B cell (primary cell): ENCODE results near the gene HECTD2. TPM values are rescaled to one million over a fixed set of nuclear protein-coding genes. Genes with fewer than 3 reads are reported as not detected.

Source experiments
- ATAC-seq: fragments of 200-7000 bp; cut with Tn5 transposase; one replicate; pipeline ENCODE4 v1.10.0; 2021; ENCODE audit warnings: low read depth, mild to moderate bottlenecking, moderate number of reproducible peaks, moderate library complexity
- CTCF ChIA-PET: fragments of 350-600 bp; sonication (Branson Sonifier 250); formaldehyde crosslinking; loops from one replicate; lab custom pipeline; 2021; ENCODE audit warnings: antibody characterized with exemption, inconsistent platforms; lab: Charles Lee
- POLR2A ChIA-PET: fragments of 350-600 bp; sonication (Branson Sonifier 250); formaldehyde crosslinking; loops from one replicate; lab custom pipeline; 2021; ENCODE audit warnings: antibody characterized with exemption; lab: Charles Lee
- DNase-seq: peaks from one replicate; pipeline ENCODE4 v3.0.0; 2013
- H2AFZ ChIP-seq: 2 replicates; pipeline ENCODE4 v1.6.1; 2012; ENCODE audit warnings: mild to moderate bottlenecking, low read depth, low read length; ENCODE audit not compliant: insufficient read depth, poor library complexity, severe bottlenecking
- H3K27ac ChIP-seq, 2 donors: 1 replicate in 1 of 2; 2 replicates in 1 of 2; pipeline ENCODE4 v1.5.1; 2012 to 2013; ENCODE audit warnings: low read length in 2 of 2, mild to moderate bottlenecking in 2 of 2, moderate library complexity in 1 of 2
- H3K27me3 ChIP-seq, 4 experiments: fragments of 200-600 bp in 1 of 4; sonication (generic) in 1 of 4; replicated peaks in 1 of 4; 1 replicate in 2 of 4; 2 replicates in 2 of 4; pipeline versions ENCODE4 v1.6.1 to v1.7.0; 2013 to 2016; ENCODE audit warnings: low read length in 3 of 4, mild to moderate bottlenecking in 2 of 4, mixed read lengths in 1 of 4, moderate library complexity in 1 of 4; ENCODE audit not compliant: insufficient read depth in 4 of 4, control insufficient read depth in 3 of 4; ENCODE audit errors: control extremely low read depth in 1 of 4
- H3K36me3 ChIP-seq, 2 experiments: replicated peaks in 1 of 2; 1 replicate in 1 of 2; 2 replicates in 1 of 2; pipeline versions ENCODE4 v1.6.1 to v1.7.1; 2013; ENCODE audit warnings: low read length in 1 of 2; ENCODE audit not compliant: insufficient read depth in 2 of 2, control insufficient read depth in 1 of 2; ENCODE audit errors: control extremely low read depth in 1 of 2, extremely low read depth in 1 of 2
- H3K4me1 ChIP-seq, 2 donors: fragments of 200-600 bp in 1 of 2; sonication (generic) in 1 of 2; 1 replicate in 1 of 2; 2 replicates in 1 of 2; pipeline versions ENCODE4 v1.5.1 to v1.6.1; 2013 to 2017; ENCODE audit warnings: low read length in 2 of 2; ENCODE audit not compliant: control insufficient read depth in 2 of 2, insufficient read depth in 2 of 2
- H3K4me2 ChIP-seq: replicated peaks from 2 replicates; pipeline ENCODE3; 2012; ENCODE audit warnings: mild to moderate bottlenecking, low read depth, low read length; ENCODE audit not compliant: poor library complexity, severe bottlenecking
- H3K4me3 ChIP-seq, 5 experiments: fragments of 200-600 bp in 1 of 5; sonication (generic) in 1 of 5; 1 replicate in 3 of 5; 2 replicates in 2 of 5; pipeline versions ENCODE4 v1.5.1 to v1.7.0; 2011 to 2016; ENCODE audit warnings: low read length in 4 of 5, mild to moderate bottlenecking in 4 of 5, low read depth in 2 of 5, control low read depth in 1 of 5, moderate library complexity in 1 of 5; ENCODE audit not compliant: insufficient read depth in 1 of 5; ENCODE audit errors: control extremely low read depth in 1 of 5, extremely low read depth in 1 of 5
- H3K79me2 ChIP-seq: fragments of 200-600 bp; sonication (generic); one replicate; pipeline ENCODE4 v1.6.0; 2016; ENCODE audit warnings: low read length; ENCODE audit not compliant: control insufficient read depth, insufficient read depth
- H3K9ac ChIP-seq: fragments of 200-600 bp; sonication (generic); 2 replicates; pipeline ENCODE4 v1.6.1; 2017; ENCODE audit warnings: mild to moderate bottlenecking, low read length, moderate library complexity
- H3K9me3 ChIP-seq, 3 donors: one replicate each; pipeline versions ENCODE4 v1.6.1 to v1.7.1; 2013; ENCODE audit warnings: low read length in 2 of 3; ENCODE audit not compliant: control insufficient read depth in 2 of 3, insufficient read depth in 1 of 3; ENCODE audit errors: control extremely low read depth in 1 of 3
- H4K20me1 ChIP-seq: 2 replicates; pipeline ENCODE4 v1.6.0; 2012; ENCODE audit warnings: mild to moderate bottlenecking, low read length; ENCODE audit not compliant: insufficient read depth, control insufficient read depth, poor library complexity, severe bottlenecking
- H3K27ac Mint-ChIP-seq: one replicate; pipeline ENCODE4 v1.8.0; 2021; ENCODE audit warnings: mixed read lengths
- H3K27me3 Mint-ChIP-seq: one replicate; pipeline ENCODE4 v1.8.0; 2021; ENCODE audit warnings: mixed read lengths
- H3K4me1 Mint-ChIP-seq: one replicate; pipeline ENCODE4 v1.8.0; 2021; ENCODE audit warnings: mixed read lengths
- H3K4me3 Mint-ChIP-seq: one replicate; pipeline ENCODE4 v1.8.0; 2021; ENCODE audit warnings: mixed read lengths
- H3K9me3 Mint-ChIP-seq: one replicate; pipeline ENCODE4 v1.8.0; 2022; ENCODE audit warnings: mixed read lengths; ENCODE audit not compliant: insufficient read depth
- CTCF ChIP-seq: fragments of 200-600 bp; IDR thresholded peaks from one replicate; pipeline ENCODE4 v1.8.0; 2022; ENCODE audit warnings: antibody characterized with exemption, mild to moderate bottlenecking
- EZH2 ChIP-seq: IDR thresholded peaks from 2 replicates; pipeline ENCODE4 v1.6.1; 2012; ENCODE audit warnings: borderline replicate concordance, low read depth, mild to moderate bottlenecking, moderate library complexity, low read length; ENCODE audit not compliant: insufficient read depth, poor library complexity, severe bottlenecking
- WGBS: methylation state at CpG from one replicate; pipeline ENCODE4 v1.1.5; 2013; ENCODE audit warnings: missing lambda C conversion rate; ENCODE audit not compliant: insufficient coverage; 5-methylcytosine and 5-hydroxymethylcytosine counted together
- intact Hi-C: fragments of 100-400 bp; cut with micrococcal nuclease; formaldehyde crosslinking; loops from one replicate; pipeline ENCODE4 v1.10.0; 2022
- polyA plus RNA-seq: library from polyadenylated mRNA; depleted of rRNA; stranded (reverse); fragments of >200 nt; gene quantifications from 2 replicates; pipeline ENCODE4 v1.2.3, GENCODE V29; 2012
- total RNA-seq, 2 donors: library from RNA; stranded (reverse); fragments of 120-200 nt in 1 of 2; gene quantifications; 1 replicate in 1 of 2; 2 replicates in 1 of 2; pipeline versions ENCODE4 v1.2.3 to v1.2.4, GENCODE V29; 2013 to 2022

The HECTD2 gene
- total and polyA plus RNA-seq, 2 donors (not counting 1 experiment from before 2014, with no cell fraction given) = 2.9 to 7.9 TPM

- H4K20me1 ChIP-seq = no peaks in the 10 kb centered on the region
- no peak overlapping the region for H3K27ac ChIP-seq
- Mint-ChIP-seq H3K9me3 (no peaks in the 10 kb centered on the region), H3K4me1 (no peaks in the 10 kb centered on the region), H3K27me3 (no peaks in the 10 kb centered on the region), H3K27ac (no peak overlapping the region), H3K4me3 (no peak overlapping the region)
- H3K27me3 ChIP-seq = no peaks in the 10 kb centered on the region
- CTCF ChIA-PET = no interaction called here
- no peak overlapping the region for H2AFZ ChIP-seq
- no peak for TF ChIP-seq CTCF
- no peak for TF ChIP-seq EZH2
- H3K79me2 ChIP-seq = no peaks in the 10 kb centered on the region
- no peaks in the 10 kb centered on the region for H3K36me3 ChIP-seq
- H3K4me2 ChIP-seq = no peak overlapping the region
- DNase-seq (no peak), ATAC-seq (no peak)
- no peak overlapping the region for H3K9ac ChIP-seq
- H3K4me3 ChIP-seq = no peak overlapping the region
- peaks cover 0 to 4% (median 0%) of the 10 kb centered on the region in 3 donors for H3K9me3 ChIP-seq
- intact Hi-C loops = no loop called here
- POLR2A ChIA-PET = no interaction called here
- no CpG with 5 or more reads among the region's 2 CpGs for WGBS
- H3K4me1 ChIP-seq = no peaks in the 10 kb centered on the region
These were observed 67.1 kb downstream of the HECTD2 start for GRCh38 chr10:91477236-91477635.

DNA sequence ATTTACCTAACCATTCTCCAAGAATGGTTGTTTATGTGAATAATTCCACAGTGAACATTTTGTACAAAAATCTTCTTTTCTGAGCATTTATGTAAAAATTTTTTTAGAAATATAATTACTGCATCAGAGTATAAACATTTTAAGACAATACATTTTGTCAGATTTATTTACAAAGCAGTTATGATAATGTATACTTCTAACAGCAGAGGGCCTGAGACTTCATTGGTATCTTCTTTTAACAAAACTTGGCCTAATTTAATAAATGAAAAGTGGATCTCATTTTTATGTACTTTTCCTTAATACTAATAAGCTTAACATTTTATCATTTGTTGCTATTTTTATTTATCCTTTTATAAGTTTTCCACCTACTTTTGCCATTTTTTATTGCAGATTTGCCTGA lies 69.4 kb downstream of the HECTD2 start:
- Histone ChIP-seq H3K27me3 (no peaks in the 10 kb centered on the region), H3K9me3 (peaks cover 0 to 4% (median 0%) of the 10 kb centered on the region in 3 donors), H3K36me3 (no peaks in the 10 kb centered on the region), H3K9ac (no peak overlapping the region), H3K4me3 (no peak overlapping the region), H3K27ac (no peak overlapping the region), H3K79me2 (no peaks in the 10 kb centered on the region), H4K20me1 (no peaks in the 10 kb centered on the region), H2AFZ (no peak overlapping the region), H3K4me1 (no peaks in the 10 kb centered on the region), H3K4me2 (no peak overlapping the region)
- ChIA-PET CTCF (no interaction called here), POLR2A (no interaction called here)
- ATAC-seq (no peak), DNase-seq (no peak)
- H3K27ac Mint-ChIP-seq = no peak overlapping the region
- H3K4me3 Mint-ChIP-seq = no peak overlapping the region
- intact Hi-C loops = no loop called here
- H3K9me3 Mint-ChIP-seq = no peaks in the 10 kb centered on the region
- H3K27me3 Mint-ChIP-seq = no peaks in the 10 kb centered on the region
- H3K4me1 Mint-ChIP-seq = no peaks in the 10 kb centered on the region
- TF ChIP-seq EZH2 (no peak), CTCF (no peak)
